ENCODE results near the gene ATF4.

DNA sequence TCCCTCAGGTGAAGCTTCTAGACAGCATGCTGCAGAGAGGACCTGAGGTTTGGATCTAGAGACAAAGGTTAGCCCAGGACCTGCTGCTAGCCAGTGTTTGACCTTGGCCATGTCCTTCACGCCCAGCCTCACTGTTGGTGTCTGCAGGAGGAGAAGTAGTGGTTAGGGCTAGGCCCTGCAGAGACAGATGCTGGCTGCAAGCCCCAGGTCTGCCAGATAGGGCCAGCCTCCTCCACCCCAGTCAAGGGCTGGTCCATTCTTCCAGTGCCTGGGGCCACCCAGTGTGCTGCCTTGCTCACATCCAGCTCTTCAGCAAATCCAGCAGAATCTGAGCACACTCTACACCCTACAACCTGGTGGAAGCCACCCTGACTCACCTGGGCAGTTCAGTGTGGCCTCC lies 39.8 kb upstream of the ATF4 start:
- no peak for TF ChIP-seq CTCF (IDR thresholded peaks at IDR 0.05; ENCODE audit: poor library complexity, severe bottlenecking)
- TF ChIP-seq REST (IDR thresholded peaks at IDR 0.05; ENCODE audit: borderline replicate concordance), result no peak
- no peak for TF ChIP-seq EZH2 (IDR thresholded peaks at IDR 0.05; ENCODE audit: borderline replicate concordance, insufficient read depth, low read length, poor library complexity, severe bottlenecking)
- no peak for TF ChIP-seq SMC3 (conservative IDR thresholded peaks at IDR 0.05; ENCODE audit: poor library complexity)
- no peak for TF ChIP-seq POLR2AphosphoS5 (IDR thresholded peaks at IDR 0.05)
- TF ChIP-seq EP300 (conservative IDR thresholded peaks at IDR 0.05; ENCODE audit: poor library complexity, severe bottlenecking), result no peak
- no peak for TF ChIP-seq MXI1 (conservative IDR thresholded peaks at IDR 0.05; ENCODE audit: poor library complexity, severe bottlenecking)
